ENCODE measurements around the gene BDH1.

BDH1 gene

DNA sequence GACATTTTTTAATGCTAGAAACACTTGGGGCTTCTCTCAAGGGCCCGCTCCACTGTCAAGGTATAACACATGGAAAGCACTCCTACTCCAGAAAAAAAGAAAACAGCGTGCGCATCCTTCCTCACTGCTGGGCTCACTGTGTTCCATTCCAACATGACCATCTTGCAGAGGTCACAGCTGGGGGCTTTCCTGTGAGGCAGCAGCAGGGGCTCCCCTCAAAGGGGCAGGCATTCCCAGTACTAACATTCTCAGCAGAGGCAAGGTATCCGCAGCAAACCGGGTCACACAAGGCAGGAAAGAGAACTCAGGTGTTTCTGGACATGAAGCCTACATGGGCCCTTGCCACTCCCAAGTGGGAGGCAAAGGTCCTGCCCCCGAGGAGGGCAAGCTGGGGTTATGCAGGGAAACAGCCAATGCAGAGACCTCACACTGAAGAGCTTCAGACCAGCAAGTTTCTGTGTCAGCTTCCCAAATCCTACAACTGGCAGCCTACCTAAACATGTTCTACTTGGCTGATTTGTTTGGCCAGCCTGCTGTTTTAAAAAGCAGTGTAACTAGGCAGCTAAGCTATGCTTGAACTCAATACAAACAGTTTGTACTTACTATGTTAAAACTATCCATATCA lies 6.4 kb downstream of the BDH1 start:
- no peak for DNase-seq

DNA sequence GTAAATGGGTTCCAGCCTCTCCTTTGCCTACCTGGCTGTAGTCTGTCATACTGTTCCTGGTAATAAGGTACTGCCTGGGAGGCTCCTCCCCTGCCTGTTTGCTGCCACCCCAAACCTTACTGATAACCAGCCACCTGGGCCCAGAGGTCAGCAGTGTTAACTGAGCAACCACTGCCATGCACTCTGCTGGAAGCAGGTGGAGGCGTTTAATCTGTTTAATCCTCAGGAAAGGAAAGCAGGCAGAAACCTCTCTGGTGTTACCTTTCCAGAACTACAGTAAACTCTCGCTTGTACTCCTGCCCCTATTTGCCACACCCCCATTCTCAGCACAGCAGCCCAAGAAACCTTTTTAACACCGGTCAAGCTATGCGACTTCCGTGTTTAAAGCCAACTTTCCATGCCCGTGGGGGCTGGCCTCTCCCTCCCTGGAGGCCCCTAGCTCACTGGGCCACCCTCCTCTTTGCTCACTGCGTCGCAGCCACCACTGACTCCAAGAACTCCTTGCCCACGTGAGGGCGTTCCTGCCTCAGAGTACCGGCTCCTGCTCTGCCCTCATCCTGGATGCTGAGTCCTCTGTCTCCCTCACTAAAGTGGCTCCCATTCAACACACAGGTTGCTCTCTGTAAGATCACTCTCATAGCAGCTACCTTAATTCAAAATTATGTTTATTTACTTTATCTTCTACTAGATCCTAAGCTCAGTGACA lies 8.3 kb downstream of the BDH1 start:
- peak in 2 of 56 donors; percentile 21 to 25 for DNase-seq

DNA sequence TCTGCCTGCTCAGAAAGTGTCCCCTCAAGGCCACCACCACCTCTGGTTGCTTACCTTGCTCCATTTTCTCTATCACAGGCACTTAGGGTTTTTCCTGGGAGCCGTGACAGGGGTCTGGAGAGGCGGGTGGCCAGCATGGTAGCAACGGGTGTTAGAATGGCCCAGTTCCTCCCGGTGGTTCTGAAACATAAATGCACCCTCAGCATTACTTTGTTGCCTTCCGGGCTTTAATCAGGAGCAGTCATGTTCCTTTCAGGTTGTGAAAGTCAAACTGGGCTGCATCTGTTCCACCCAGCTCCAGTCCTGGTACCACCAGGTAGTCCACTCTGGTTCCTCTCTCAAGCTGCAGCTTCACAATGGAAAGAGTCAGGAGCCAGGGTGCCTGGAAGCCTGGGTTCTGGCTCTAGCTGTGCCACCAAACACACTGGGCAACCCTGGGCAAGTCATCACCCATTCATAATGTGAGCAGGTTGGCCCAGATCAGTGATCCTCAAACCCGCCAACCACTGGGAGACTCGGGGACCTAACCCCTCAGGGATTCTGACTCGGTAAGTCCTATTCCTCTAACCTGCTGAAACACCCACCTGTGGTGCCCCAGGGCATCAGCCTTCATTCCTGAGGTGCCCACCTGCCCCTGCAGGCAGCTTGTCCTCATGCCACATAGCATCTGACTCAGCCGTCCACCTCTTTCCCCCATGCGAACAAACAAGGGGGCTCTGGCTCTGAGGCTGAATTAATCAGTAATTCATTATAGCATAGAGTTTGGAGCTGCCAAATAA lies 9.3 kb downstream of the BDH1 start:
- no peak for DNase-seq

DNA sequence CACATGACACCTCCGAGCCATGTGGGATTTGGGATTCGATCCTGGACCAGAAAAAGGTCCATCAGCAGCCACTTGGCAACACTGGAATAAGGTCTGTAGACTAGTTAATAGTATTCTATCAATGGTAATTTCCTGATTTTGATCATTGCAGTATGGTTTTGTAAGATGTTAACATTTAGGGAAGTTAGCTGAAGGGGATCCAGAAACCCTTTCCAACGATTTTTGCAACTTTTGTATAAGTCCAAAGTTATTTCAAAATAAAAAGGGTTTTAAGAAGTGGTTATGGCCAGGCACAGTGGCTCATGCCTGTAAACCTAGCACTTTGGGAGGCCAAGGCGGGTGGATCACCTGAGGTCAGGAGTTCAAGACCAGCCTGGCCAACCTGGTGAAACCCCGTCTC lies 10.2 kb downstream of the BDH1 start:
- DNase-seq: no peak

DNA sequence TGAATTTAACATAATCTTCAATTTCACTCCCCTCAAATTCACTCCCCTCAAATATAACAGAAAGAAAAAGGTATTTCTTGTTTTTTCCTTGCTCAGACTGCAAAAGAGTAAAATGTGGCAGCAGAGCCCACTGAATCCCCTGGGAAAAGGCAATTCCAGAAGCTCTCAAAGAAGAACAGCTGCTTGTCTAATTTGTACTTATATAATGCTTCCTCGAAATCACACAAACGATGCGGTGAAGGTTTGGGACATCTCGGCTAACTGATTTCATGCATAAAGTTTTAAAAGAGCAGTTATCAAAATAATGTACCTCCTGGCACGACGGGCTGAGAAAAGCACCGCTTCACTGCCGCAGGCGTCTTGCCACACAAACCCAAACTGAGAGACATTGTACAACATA lies 10.7 kb downstream of the BDH1 start:
- DNase-seq: no peak

DNA sequence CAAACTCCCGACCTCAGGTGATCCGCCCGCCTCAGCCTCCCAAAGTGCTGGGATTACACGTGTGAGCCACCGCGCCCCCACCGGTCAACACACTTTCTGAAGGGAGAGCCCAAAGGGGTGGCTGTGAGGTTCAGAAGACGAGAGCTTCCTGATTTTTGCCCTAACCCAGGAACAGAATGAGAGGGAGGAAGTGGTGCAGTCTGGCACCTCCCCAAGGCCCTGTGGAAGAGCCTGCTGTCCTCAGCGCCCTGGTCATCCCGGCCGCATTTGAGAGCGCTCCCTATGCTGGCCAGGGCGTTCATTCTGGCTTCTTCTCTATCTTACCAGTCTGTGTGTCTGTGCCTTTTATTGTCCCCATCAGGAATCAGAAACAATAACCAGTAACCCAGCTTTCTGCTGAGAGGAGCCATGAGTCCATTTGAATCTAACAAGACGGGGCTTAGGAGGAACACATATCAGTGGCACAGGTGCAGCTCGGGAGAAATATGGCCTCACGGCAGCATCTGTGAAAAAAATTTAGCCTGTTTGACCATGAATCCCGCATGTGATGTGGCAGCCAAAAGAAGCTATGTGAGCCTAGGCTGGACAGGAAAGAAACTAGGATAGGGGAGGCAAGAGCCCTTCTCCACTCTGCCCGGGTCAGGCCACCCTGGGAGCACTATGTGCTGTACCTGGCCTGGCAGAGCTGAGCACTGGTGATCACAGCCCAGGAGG lies 12.9 kb downstream of the BDH1 start:
- peak in 6 of 56 donors; percentile 13 to 42 (median 32) for DNase-seq

DNA sequence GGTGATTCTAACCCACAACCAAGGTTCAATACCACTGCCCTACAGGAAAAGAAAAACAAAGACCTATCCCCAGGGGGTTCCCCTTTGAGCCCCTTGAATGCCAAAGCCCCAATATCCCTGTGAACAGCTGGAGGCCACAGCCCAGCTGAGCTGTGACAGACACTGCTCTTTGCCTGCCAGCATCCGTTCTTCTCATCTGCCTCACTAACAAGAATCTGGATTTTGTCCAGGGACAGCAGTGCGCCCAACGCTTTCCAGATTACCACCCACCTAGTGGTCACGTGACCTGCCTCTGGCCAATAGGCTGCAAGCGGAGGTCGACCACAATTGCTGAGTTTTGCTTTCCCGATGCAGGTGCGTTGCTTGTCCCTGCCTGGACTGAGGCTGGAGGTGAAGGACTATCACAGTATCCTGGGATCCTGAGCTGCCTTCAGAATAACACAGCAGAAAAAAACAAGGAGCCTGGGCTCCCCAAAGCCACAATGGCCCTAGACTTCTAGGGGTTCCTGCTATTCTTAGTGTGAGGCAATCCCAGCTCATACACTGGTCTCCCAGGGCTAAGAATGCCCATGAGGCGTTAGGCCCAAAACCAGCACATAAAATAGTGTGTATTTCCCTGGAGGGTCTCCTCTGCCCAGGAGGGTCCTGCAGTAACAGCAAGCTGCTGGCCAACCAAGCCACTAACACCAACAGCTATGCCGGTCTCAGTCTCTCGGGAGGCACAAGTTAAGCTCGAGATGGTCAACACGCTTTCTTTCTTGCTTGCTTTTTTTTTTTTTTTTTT lies 13.8 kb downstream of the BDH1 start:
- peak in 29 of 56 donors; percentile 7 to 87 (median 37) for DNase-seq

DNA sequence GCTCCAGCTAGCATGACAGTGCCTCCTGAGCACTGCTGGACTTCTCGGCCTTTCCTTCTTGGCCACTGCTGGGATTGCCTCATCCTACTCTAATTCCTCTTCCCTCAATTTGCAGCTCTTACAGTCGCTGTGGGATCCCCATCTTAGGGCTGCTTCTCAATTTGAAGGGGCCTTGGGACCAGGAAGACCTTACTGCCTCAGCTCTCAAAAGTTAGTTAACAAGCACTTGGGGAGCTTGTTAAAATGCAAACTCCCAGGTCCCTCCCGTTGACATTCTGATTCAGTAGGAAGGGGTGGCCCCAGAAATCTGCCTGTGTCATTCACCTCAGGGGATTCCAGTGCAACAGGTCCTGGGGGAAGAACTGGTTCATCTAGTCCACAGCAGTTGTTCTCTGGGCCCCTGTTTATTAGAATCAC lies 14.8 kb downstream of the BDH1 start:
- no peak for DNase-seq

DNA sequence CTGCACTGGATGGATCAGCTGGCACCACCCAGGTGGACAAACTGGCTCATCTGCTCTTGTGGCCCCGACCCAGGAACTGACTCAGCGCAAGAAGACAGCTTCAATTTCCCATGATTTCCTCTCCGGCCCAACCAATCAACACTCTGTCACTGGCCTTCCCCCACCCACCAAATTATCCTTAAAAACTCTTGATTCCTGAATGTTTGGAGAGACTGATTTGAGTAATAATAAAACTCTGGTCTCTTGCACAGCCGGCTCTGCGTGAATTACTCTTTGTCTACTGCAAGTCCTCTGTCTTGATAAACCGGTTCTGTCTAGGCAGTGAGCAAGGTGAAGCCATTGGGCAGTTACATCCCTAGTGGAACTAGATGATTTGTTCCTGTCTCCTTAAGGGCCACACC lies 16.1 kb downstream of the BDH1 start:
- no peak for DNase-seq

DNA sequence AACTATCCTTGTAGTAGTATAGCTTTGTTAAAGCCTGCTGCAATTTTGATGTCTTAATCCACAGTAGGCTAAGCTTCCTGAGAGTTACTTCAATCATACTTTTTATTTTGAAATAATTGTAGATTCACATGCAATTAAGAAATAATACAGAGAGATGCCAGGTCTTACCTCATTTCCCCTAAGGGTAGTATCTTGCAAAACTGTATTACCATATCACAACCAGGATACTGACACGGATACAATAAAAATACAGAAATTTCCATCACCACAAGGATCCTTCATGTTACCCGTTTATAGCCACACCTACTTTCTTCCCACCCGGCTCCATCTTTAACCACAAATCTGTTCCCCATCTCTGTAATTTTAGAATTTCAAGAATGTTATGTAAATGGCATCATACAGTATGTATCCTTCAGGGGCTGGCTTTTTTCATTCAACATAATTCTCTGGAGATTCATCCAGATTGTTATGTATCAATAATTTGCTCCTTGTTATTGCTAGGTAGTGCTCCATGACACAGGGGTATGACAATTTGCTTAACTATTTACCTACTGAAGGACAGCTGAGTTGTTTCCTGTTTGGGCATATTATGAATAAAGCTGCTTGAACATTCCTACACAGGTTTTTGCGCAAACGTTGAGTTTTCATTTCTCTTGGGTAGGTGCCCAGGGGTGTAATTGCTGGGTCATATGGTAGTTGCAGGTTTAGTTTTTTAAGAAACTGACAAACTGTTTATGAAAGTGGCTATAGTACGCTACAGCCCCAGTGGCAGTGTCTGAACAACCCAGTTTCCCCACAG lies 21.6 kb downstream of the BDH1 start:
- DNase-seq: no peak

DNA sequence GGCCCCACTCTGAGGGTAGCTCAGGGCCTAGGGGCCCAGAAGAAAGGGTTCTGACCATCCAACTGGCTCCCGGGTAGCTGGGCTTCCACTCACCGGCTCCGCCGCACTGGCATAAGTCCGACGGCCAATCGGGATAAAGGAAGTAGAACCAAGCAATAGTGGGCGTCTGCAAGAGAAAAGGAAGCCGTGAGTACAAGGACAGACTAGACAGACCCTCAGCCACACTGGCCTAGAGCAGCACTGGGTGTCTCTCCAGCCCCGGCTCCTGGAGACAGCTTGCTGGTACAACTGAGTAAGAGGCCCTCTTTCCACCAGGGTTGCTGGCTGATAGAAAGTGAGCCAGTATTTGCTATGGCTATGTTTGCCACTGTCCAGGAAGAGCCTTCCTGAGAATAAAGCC lies 22.4 kb downstream of the BDH1 start:
- DNase-seq: no peak

DNA sequence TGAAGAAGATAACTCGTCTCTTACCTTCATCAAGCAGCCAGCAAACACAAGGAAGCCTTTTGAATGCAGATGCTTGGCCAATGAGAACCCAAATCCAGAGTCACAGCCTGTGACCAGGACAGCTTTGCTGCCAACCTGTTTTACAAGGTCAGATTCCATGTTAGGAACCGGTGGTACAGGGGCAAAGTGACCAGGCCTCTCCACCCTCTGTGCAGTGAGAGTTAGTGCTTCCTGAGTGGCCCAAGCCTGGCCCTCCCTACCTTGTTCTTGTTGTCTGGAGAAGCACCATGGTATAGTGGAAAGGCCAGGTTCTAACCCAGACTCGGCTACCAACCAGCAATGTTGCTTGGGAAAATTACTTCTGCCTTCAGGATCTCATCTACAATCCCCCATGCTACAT lies 23.4 kb downstream of the BDH1 start:
- no peak for DNase-seq

DNA sequence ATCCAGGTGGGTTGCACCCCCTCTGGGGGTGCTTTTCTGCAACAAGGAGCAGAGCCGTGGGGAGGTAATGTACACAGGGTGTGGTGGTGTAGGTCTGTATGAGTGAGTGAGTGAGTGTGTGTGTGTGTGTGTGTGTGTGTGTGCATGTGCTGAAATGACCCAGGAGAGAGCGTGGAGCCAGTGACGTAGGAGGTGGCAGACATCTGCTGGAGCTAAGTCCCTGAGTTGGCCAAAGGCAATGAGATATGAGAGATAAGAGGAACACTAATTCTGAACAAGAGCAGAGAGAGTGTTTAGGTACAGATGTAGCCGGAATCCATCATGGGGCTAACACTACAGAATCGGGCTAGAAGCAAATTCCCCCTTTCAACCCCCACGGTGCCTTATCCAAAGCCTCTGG lies 27.6 kb downstream of the BDH1 start:
- no peak for DNase-seq

DNA sequence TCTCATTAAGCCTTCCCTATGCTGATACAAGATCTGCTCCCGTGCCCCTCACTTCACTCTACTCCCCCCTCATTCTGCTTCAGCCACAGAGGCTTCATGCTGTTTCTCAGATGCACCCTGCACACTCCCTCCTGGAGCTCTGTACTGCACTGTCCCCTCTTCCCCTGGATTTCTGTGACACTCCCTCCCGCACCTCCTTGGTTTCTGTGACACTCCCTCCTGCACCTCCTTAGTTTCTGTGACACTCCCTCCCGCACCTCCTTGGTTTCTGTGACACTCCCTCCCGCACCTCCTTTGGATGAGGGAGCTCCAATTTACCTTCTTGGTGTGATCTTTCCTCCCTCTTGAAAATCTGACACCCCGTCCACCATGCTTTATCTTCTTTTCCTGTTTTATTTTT lies 28.2 kb downstream of the BDH1 start:
- no peak for DNase-seq

DNA sequence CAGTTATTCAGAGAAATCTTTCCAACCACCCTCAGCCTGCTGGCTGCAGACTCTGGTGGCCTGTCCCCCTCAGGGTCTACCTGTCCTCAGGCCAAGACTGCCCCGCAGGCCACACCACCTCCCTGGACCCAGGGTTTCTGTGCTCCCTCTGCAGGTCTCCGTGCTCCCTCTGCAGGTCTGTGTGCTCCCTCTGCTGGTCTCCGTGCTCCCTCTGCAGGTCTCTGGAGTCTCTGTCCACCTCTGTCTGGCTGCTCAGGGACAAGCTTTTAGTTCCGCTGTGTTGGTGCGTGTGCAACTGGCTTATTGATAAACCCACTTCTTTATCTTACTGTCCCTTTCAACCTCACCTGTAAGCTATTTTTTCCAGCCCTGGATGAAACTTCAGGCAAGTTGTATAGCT lies 30.1 kb downstream of the BDH1 start:
- no peak for DNase-seq

DNA sequence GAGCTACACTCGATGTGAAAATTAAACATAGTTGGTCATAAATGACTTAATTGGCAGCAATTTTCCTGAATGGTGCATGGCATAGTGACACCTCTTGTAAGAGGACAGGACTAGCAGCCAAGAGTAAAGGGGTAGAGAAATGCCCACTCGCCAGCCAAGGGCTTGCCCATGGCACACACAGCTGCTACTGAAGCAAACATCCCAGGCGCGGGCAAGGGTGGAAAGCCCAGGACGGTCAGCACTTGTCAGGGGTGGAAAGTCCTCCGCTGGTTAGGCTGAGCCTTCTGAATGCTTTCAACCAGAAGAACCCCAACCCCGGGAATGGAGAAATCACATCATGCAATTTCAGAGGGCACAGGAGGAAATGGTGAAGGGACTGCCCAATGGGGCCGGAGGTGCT lies 31.6 kb downstream of the BDH1 start:
- DNase-seq: no peak

DNA sequence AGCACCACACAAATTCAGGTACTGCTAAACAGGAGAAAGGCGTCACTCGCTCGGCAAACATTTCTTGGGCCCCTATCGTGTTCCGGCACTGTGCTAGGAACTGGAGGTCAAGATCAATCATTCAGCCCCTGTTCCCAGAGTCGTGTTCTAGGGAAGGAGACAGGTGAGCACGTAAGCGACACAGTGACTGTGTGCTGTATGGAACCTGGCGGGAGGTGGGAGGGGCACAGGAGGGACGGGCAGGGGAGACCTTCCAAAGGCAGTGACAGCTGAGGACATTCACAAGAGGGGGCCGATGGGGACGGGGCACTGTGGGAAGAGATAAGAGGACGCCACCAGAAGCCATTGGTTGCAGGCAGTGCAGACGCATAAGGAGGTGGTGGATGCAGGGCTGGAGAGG lies 32.2 kb downstream of the BDH1 start:
- DNase-seq: no peak

DNA sequence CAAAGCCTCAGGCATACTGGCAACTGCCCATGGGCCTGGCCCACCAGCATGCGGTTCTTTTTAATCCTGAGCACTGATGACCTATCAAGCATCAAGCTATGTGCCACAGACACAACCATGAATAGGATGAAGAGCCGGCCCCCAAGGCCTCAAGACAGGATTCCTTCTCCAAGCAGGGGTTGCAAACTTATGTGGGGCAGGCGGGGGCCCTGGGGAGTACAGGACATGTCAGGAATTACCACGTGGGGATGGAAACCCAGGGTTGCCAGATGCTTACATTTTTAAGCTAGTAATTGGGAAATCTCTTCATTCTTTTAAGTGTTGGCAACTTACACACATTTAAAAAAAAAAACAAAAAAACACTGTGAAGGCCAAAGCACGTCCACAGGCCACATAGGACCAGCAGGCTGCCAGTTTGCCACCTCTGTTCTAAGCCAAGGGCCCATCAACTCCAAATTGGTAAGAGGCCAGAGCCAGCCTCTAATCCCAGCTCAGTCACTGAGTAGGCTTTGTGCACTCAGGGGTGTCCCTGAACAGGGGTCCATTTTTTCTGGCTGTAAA lies 32.8 kb downstream of the BDH1 start:
- DNase-seq: no peak

DNA sequence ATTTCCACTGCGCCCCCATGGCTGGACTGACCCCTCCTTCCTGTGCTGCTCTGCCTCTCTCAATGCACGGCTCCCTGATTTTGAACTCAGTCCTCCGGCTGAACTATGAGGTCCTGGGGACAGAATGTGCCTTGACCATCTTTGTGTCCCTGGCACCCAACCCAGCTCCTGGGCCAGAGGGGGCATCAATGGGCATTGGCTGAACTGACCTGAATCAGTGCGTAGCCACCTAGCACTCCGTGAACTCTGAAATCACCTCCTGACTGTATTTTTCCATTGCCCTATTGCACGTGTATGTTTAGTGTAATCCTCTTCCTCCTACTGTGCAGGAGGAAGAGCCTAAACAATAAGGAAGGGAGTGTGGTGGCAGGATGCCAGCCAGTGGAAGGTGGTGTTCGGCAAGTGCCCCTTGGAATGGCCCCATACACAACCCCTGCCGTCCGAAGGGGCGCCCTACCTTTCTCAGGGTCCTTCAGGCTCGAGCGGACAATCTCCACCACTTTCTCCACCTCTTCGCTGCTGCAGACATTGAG lies 33.5 kb downstream of the BDH1 start:
- no peak for DNase-seq

Data from amygdala (tissue), 56 donors.